HG03159 (cell line): ENCODE results near the gene LZTFL1.
"Not testable (repeated sequence)": the region's sequence is repeated elsewhere in the genome, so short reads cannot be mapped to it uniquely, and the experiment has no call there.

Experiments used
- ATAC-seq: cut with Tn5 transposase; IDR thresholded peaks from one replicate; pipeline ENCODE4 v1.9.1; 2021; ENCODE audit warnings: mild to moderate bottlenecking, moderate library complexity; ENCODE audit not compliant: unreplicated experiment

Gene LZTFL1

DNA sequence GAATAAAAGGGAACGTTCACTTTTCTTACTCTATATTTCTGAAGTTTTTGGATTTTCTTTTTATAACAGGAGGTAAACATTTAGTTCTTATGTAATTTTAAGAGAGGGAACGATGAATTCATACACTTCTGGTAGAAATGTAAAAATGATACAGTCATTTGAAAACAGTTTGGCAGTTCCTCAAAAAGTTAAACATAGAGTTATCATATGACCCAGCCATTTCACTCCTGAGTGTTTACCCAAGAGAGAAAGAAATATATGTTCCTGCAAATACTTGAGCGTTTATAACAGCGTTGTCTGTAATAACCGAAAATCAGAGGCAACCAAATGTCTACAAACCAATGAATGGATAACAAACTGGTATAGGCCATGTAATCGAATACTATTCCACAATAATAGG is 23.6 kb upstream of the LZTFL1 start:
- ATAC-seq: no peak

- peak; percentile 69 for ATAC-seq
Measured at GRCh38 chr3:45864760-45865519, 23.0 kb upstream of the LZTFL1 start.

DNA sequence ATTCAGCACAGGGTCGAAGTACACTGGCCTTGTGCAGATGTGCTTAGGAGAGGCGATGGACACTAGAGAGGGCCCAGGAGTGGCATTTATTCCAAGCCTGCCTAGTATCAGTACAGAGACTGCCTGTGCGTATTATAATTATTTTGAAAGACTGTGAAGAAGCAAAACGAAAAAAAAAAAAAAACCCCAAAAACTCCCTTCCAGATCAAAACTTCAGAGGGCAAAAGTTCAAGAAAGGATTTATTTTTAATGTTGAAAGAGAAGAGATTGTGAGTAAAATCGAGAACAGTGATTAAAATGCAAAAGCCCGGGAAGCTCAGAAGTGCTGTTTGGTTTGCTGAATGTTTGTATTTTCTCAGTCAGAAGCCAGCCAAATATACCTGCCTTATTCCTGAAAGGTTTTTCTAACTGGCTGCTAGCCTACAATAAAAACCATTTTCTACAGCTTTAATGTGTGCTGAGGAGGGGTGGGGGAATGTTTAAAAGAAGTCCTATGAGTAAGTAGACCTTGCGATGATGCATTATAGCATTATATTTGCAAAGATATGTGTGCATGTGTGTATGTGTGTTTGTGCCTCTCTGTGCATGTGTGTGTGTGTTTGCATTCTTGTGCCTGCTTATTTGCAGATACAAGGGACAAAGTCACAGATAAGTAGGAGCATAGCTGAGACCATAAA is 19.3 kb upstream of the LZTFL1 start:
- no peak for ATAC-seq

- ATAC-seq: no peak
Measured at GRCh38 chr3:45860481-45860880, 18.6 kb upstream of the LZTFL1 start.

DNA sequence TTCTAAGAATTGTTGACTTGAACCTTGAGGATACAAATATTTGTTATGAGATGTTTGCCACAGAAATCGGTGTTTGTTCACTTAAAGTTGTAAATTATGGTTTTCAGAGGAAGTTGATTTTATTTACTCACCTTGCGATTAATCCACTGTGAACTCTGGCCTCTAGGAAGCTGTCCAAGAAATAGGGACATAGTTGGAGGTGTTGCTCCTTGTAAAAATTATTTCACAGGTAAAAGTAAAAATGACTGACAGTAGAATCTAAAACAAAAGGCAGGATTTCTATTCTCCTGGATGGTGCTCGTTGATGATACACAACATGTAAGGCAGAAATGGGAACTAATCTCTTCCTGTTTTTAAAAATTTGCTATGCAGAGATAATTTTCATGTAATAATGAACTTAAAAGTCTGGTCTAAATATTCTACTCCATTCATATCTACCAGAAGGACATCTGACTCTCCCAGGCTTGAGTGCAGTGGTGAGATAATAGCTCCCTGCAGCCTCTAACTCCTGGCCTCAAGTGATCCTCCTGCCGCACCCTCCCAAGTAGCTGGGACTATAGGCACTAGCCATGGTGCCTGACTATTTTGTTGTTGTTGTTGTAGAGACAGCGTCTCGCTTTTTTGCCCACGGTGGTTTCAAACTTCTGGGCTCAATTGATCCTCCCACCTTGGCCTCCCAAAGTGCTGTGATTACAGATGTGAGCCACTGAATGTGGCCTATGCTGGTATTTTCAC is 17.1 kb upstream of the LZTFL1 start:
- ATAC-seq: no peak

GRCh38 chr3:45857024-45857423 is 15.1 kb upstream of the LZTFL1 start:
- ATAC-seq: not testable (repeated sequence)

DNA sequence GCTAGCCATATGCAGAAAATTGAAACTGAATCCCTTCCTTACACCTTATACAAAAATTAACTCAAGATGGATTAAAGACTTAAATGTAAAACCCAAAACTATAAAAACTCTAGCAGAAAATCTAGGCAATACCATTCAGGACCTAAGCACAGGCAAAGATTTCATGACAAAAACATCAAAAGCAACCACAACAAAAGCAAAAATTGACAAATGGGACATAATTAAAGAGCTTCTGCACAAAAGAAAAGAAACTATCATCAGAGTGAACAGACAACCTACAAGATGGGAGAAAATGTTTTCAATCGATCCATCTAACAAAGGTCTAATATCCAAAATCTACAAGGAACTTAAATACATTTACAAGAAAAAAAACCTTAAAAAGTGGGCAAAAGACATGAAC is 14.4 kb upstream of the LZTFL1 start:
- not testable (repeated sequence) for ATAC-seq

DNA sequence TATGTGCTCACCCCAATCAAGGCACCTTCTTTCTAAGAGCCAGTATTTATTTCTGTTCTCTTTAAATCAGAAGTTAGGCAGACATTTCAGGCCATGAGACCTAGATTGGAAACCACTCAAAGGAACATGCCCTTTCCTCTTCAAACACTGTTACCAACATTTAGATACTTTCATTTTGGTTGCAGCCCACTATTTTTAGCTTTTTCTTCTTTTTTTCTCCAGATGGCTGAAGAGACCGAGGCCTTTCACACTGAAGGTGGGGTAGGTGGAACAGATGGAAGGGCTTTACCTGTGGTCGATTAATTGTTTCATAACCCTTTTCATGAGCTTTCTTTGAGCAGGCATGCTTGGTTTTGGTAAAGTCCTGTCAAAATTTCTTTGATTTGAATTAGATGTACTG is 10.9 kb upstream of the LZTFL1 start:
- no peak for ATAC-seq

GRCh38 chr3:45848392-45848791 is 6.5 kb upstream of the LZTFL1 start:
- no peak for ATAC-seq

DNA sequence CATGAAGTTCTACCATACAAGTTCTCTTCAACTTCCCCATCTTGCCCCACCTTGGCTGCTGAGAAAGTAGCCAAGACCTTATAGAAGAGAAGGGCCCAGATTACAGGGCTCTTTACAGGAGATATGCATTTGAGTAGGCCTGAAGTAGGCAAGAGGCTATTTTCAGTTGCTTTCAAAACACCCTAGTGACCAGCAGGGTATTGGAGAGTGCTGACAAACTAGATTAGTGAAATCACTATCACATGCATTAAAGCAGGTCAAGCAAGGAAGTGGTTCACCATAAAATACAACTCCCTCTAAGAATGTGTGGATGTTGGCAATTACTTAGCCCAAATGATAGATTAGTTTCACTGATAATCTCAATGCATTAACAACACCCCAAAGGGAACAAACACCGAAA is 2.7 kb upstream of the LZTFL1 start:
- ATAC-seq: no peak

DNA sequence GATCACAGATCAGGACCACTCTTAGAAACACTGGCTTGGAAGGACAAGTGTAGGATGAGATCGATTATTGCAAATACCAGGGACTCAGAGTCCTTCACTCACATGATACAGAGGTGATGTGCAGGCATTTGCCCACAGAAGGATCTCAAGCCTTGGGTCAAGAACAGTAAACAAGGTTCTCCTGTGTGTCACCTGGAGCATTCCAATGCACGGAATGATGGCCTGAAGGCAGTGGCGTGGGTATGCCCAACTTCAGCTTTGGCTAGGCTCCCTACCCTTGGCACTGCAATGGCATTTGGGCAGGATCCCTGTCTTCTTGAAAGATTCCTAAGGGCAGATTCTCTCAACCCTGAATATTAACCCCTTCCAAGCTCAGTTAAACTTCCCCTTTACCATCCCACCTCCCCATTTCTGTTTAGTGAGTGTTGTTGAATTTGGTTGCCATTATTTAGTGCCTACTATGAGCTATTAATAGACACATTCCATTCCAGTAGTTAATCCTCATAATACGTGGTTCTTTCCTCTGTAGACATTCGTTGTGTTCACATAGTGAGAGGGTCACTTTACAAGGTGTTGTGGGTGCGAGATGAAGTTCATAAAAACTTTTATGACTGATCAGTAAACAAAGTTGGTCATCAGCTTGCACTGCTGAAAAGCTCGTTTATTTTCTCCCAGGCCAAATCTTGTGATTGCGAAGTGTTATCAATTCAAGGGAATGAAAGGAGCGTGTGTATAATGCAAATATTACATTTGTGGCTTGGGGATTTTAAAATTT is 1.1 kb upstream of the LZTFL1 start:
- no peak for ATAC-seq

GRCh38 chr3:45841420-45841756 is 531 bp downstream of the LZTFL1 start:
- ATAC-seq: peak; percentile 14

- no peak for ATAC-seq
Measured at GRCh38 chr3:45838466-45838865, 3.5 kb downstream of the LZTFL1 start.

DNA sequence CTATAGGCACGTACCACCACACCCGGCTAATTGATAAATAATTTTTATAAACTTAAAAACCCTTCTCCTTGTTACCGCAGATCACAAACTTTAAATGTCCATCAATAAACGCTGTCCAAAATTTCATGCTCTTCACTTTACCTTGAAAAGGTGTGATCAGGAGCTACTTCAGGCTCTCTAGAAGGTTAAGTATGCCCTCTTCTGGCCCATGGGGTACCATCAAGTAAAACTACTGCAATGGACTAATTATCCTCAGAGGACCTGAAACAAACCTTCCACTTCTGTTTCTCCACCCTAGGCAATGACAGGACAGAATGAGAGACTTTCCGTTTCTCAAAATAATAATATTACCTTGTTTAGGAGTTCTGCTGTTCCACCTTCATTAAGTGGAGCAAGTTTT is 9.2 kb downstream of the LZTFL1 start:
- ATAC-seq: no peak

- ATAC-seq: no peak
Measured at GRCh38 chr3:45830121-45830520, 11.8 kb downstream of the LZTFL1 start.

DNA sequence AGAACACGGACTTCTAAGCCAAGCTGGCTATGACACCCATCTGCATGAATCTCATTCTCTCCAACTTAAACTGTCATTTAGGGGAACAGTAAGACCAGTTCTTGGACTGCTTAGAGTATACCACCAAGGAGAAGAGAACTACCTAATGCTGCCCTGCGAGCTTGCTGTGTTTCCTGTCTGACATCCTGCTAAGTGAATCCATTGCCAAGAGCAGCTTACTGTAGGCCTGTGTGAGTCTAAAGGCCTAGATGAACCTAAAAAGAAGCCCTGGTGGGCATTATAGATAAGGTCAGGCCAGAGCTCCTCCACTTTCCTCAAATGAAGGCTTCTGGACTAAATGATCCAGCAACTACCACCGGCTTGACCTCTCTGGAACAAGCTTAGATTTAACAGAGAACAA is 15.0 kb downstream of the LZTFL1 start:
- no peak for ATAC-seq

DNA sequence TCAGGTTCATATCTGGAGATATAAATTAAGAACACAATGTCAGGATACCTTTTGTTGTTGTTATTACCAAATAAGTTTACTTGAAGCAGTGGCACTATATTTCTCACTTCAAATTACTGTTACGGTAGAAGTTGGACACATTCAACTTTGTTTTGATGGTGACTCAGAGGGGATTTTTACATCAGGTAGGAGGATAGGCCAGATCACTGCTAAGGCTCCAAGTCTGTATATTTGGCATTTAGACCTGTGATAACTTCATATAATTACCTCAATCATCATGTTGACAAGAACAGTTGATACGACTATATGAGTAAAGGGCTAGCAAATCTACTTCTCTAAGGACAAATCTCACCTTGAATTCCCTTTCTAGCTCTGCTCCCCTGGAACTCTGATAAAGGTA is 15.6 kb downstream of the LZTFL1 start:
- no peak for ATAC-seq

GRCh38 chr3:45821127-45821526 is 20.8 kb downstream of the LZTFL1 start:
- ATAC-seq: no peak

DNA sequence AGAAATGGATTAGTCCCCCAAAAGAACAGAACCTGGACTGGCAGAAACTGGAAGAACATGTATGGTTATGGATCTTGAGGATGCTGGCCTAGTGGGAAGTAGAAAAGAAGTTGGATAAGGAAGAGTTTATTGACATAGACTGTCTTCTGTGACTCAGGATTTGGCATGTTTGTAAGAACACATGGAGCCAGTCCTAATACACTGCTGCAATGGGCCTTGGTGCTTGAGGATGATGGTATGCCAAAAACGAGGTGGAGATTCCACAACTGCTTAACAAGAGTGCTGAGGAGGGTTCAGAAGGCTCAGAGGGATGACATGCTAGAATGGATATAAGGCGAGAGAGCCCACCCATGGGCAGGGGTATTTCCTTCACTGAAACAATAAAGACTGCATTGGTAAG is 22.4 kb downstream of the LZTFL1 start:
- ATAC-seq: no peak

GRCh38 chr3:45817831-45818522 is 23.9 kb downstream of the LZTFL1 start:
- ATAC-seq: no peak

GRCh38 chr3:45816544-45816943 is 25.4 kb downstream of the LZTFL1 start:
- no peak for ATAC-seq
